Kidney epithelial cell (primary cell): ENCODE measurements around the gene HMGCL. TPM values are rescaled to one million over a fixed set of nuclear protein-coding genes. Genes with fewer than 3 reads are reported as not detected.
"Not testable (repeated sequence)": the region's sequence is repeated elsewhere in the genome, so short reads cannot be mapped to it uniquely, and the experiment has no call there.

ENCODE experiments used
- DNase-seq: peaks from one replicate; pipeline ENCODE4 v3.0.0-alpha.2; 2010; ENCODE audit warnings: low read depth
- H3K27me3 ChIP-seq: 2 replicates; pipeline ENCODE4 v1.6.0; 2011; ENCODE audit warnings: low read length; ENCODE audit not compliant: control insufficient read depth, insufficient read depth
- H3K36me3 ChIP-seq: 2 replicates; pipeline ENCODE4 v1.5.1; 2011; ENCODE audit warnings: low read length; ENCODE audit not compliant: control insufficient read depth, insufficient read depth
- H3K4me3 ChIP-seq: 2 replicates; pipeline ENCODE4 v1.5.1; 2011; ENCODE audit warnings: low read depth, mild to moderate bottlenecking, control low read depth, low read length
- CTCF ChIP-seq: IDR thresholded peaks from 2 replicates; pipeline ENCODE4 v1.5.1; 2011; ENCODE audit warnings: mild to moderate bottlenecking, moderate library complexity, low read length, control low read depth, inconsistent platforms; ENCODE audit not compliant: insufficient read depth, poor library complexity, severe bottlenecking
- total RNA-seq: library from RNA; depleted of rRNA; stranded (reverse); fragments of >200 nt; gene quantifications from 2 replicates; pipeline ENCODE4 v1.2.3, GENCODE V29; 2015

The HMGCL gene
- total RNA-seq, 1 donor from 2014 or later, result 65.6 TPM

- no peak for DNase-seq
- Histone ChIP-seq H3K27me3 (no peaks in the 10 kb centered on the region), H3K4me3 (no peak overlapping the region), H3K36me3 (no peaks in the 10 kb centered on the region)
- no peak for TF ChIP-seq CTCF
These were observed 17.8 kb downstream of the HMGCL start for GRCh38 chr1:23807453-23807852.

- Histone ChIP-seq H3K27me3 (no peaks in the 10 kb centered on the region), H3K4me3 (no peak overlapping the region), H3K36me3 (no peaks in the 10 kb centered on the region)
- TF ChIP-seq CTCF, result no peak
- DNase-seq, result no peak
These were observed 18.9 kb downstream of the HMGCL start for GRCh38 chr1:23806280-23806679.

- H3K36me3 ChIP-seq, result no peaks in the 10 kb centered on the region
- no peak for TF ChIP-seq CTCF
- no peaks in the 10 kb centered on the region for H3K27me3 ChIP-seq
These were observed 20.2 kb downstream of the HMGCL start for GRCh38 chr1:23805025-23805424.

GRCh38 chr1:23804183-23804835, 20.9 kb downstream of the HMGCL start:
- no peak for DNase-seq
- Histone ChIP-seq H3K27me3 (no peaks in the 10 kb centered on the region), H3K36me3 (no peaks in the 10 kb centered on the region), H3K4me3 (no peak overlapping the region)
- peak; percentile 41 for TF ChIP-seq CTCF

More at GRCh38 chr1:23805025-23805424, 20.2 kb downstream of the HMGCL start:
- no peak overlapping the region for H3K4me3 ChIP-seq
- no peak for DNase-seq

- Histone ChIP-seq H3K4me3 (no peak overlapping the region), H3K27me3 (no peaks in the 10 kb centered on the region), H3K36me3 (no peaks in the 10 kb centered on the region)
- DNase-seq, result no peak
- TF ChIP-seq CTCF, result no peak
These were observed 21.6 kb downstream of the HMGCL start for GRCh38 chr1:23803674-23804073.

- H3K36me3 ChIP-seq, DNase-seq, H3K4me3 ChIP-seq, H3K27me3 ChIP-seq: not testable (repeated sequence)
These were observed 22.4 kb downstream of the HMGCL start for GRCh38 chr1:23802809-23803342.
